ENCODE measurements around the gene SMIM36.
A peak's percentile ranks its signal among the peaks of the same experiment; 100 is the strongest.
"Not testable (repeated sequence)": the region's sequence is repeated elsewhere in the genome, so short reads cannot be mapped to it uniquely, and the experiment has no call there.

The SMIM36 gene

GRCh38 chr17:55495239-55495638 lies 16.0 kb downstream of the SMIM36 start:
- in situ Hi-C loops (cut with HindIII; ENCODE audit: low pct_unique_long_range_greater_than_20kb, low sequenced_read_pairs): no loop called here
- peak in 1 of 2 experiments; percentile 35 for DNase-seq (ENCODE audit: low read depth in 1 of 2, low spot score in 1 of 2)
- TF ChIP-seq JUND (IDR thresholded peaks at IDR 0.05; ENCODE audit: low read depth): 0 out of 2 replicates have a peak, but pooled peaks have one; percentile 28

DNA sequence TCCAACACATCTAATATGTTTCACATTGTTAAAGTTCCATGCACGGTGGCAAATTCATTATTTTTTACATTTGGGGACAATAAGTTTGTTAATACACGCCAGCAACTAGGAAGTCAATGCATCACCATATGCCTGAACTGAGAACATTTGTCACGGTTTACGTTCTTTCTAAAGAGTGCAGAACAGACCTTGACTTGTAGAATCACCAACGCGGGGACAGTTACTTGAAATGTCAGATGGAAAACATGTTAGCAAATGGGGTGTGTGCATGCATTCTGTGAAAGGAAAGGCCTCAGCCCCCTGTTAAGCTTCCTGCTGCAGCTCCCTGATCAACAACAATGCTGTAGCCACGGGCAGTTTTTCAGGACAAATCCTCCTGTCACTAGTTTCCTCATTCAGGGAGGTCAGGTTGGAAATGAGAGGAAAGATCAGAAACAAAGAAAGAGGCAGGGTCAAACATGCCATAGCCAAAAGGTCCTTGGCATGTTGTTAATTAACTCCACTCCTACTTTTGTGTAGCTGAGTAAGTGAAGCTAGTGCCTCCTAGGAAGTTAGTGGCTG lies 18.4 kb downstream of the SMIM36 start:
- DNase-seq (ENCODE audit: low read depth in 1 of 2, low spot score in 1 of 2): no peak
- in situ Hi-C loops (cut with HindIII; ENCODE audit: low pct_unique_long_range_greater_than_20kb, low sequenced_read_pairs): no loop called here
- TF ChIP-seq JUND (IDR thresholded peaks at IDR 0.05; ENCODE audit: low read depth): no peak

DNA sequence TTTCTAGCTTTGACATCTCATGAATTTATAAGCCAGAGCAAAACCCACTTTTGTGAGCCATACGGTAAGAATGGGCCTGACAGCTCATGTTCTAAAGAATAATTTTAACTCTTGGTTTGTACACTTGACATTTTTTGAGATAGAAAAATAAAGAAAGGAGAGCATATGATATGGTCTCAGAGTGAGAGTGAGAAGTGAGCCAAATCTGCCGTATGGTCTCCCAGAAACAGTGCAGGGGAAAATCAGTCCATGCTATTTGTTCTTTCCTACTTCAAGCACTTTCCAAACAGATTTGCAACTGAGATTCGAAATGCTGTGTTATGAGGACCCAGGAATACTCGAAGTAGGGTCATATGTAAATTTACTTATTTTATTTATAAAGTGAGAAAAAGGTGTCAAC lies 20.9 kb downstream of the SMIM36 start:
- no peak for TF ChIP-seq JUND (IDR thresholded peaks at IDR 0.05; ENCODE audit: low read depth)
- DNase-seq (ENCODE audit: low read depth in 1 of 2, low spot score in 1 of 2): no peak
- in situ Hi-C loops (cut with HindIII; ENCODE audit: low pct_unique_long_range_greater_than_20kb, low sequenced_read_pairs): no loop called here

- no peak for TF ChIP-seq JUND (IDR thresholded peaks at IDR 0.05; ENCODE audit: low read depth)
- peak in 1 of 2 experiments; percentile 31 for DNase-seq (ENCODE audit: low read depth in 1 of 2, low spot score in 1 of 2)
- in situ Hi-C loops (cut with HindIII; ENCODE audit: low pct_unique_long_range_greater_than_20kb, low sequenced_read_pairs): no loop called here
Observed at GRCh38 chr17:55487695-55488432, 23.4 kb downstream of the SMIM36 start.

DNA sequence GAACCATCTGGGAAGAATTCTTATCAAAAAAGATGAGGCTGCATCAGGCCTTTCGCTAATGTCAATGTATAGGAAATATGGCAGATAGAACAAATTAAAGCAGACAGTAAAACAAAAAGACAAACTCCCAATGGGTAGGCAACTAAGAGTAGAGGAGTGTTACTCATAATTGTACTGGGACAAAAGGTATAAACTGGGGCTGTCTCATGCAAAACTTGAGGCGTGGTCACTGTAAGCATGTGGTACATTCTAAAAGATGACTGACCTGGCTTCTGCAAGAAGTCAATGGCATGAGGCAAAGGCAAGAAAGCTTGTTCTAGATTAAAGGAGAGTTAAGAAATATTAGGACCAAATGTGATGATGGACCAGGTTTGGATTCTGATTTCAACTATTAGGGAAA lies 26.7 kb downstream of the SMIM36 start:
- in situ Hi-C loops (cut with HindIII; ENCODE audit: low pct_unique_long_range_greater_than_20kb, low sequenced_read_pairs): no loop called here
- no peak for DNase-seq (ENCODE audit: low read depth in 1 of 2, low spot score in 1 of 2)
- no peak for TF ChIP-seq JUND (IDR thresholded peaks at IDR 0.05; ENCODE audit: low read depth)

DNA sequence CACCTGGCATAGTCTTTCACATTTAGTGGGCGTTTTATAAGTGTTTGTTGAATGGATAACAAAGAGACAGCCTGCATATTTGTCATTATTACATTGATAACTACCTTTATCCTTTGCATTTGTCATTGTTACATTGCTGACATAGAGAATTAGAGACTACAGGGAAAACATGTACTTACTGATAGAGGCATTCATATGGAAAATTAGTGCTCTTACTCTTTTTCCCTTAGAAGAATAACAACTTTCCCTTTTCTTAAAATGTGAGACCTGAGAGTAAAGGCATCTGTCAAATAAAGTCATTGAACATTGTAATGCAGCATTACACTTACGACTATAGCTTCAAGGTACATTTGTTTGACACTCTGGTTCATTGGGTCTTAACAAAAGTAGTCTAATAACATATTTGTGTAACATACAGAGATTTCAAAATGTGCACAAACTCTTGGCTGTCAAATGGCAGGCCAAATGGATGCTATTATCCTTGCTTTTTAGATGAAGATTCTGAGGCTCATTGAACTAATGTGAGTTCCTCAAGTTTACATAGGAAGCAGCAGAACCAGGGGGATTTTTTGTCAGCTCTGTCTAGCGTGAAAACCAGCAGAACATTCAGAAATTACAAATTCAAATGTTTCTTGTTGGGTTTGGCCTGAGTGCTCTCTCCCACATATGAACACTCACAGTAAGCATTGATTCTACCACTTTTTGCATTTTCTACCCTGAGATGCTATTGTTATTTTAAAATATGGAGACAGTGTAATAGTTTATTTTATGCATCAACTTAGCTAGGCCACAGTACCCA lies 28.5 kb downstream of the SMIM36 start:
- no peak for TF ChIP-seq JUND (IDR thresholded peaks at IDR 0.05; ENCODE audit: low read depth)
- in situ Hi-C loops (cut with HindIII; ENCODE audit: low pct_unique_long_range_greater_than_20kb, low sequenced_read_pairs): no loop called here
- DNase-seq (ENCODE audit: low read depth in 1 of 2, low spot score in 1 of 2): no peak

GRCh38 chr17:55480631-55481315 lies 30.5 kb downstream of the SMIM36 start:
- DNase-seq (ENCODE audit: low read depth in 1 of 2, low spot score in 1 of 2): no peak
- in situ Hi-C loops (cut with HindIII; ENCODE audit: low pct_unique_long_range_greater_than_20kb, low sequenced_read_pairs): no loop called here
- TF ChIP-seq JUND (IDR thresholded peaks at IDR 0.05; ENCODE audit: low read depth): no peak

DNA sequence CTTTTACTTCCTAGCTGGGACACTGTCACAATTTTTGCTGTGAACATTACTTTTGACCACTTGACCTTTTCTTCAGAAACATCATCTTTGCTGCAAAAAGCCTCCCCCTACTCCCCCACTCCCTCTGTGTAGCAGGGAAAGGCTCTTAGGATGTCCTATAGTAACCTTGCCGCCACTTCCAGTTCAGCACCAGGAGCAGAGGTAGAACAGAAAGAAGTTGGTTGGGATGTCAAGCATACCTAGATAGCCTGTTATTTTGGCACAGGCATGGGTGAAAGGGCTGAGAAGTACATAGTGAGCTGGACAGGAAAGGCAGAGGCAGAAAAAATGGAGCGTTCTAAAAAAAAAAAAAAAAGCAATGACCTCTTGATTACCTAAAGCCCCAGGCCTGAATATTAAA lies 31.3 kb downstream of the SMIM36 start:
- in situ Hi-C loops (cut with HindIII; ENCODE audit: low pct_unique_long_range_greater_than_20kb, low sequenced_read_pairs): no loop called here
- TF ChIP-seq JUND (IDR thresholded peaks at IDR 0.05; ENCODE audit: low read depth): no peak
- no peak for DNase-seq (ENCODE audit: low read depth in 1 of 2, low spot score in 1 of 2)

- peak in 1 of 2 experiments; percentile 27 for DNase-seq (ENCODE audit: low read depth in 1 of 2, low spot score in 1 of 2)
- no peak for TF ChIP-seq JUND (IDR thresholded peaks at IDR 0.05; ENCODE audit: low read depth)
- in situ Hi-C loops (cut with HindIII; ENCODE audit: low pct_unique_long_range_greater_than_20kb, low sequenced_read_pairs): no loop called here
Observed at GRCh38 chr17:55478971-55479370, 32.3 kb downstream of the SMIM36 start.

GRCh38 chr17:55466671-55467070 lies 44.6 kb downstream of the SMIM36 start:
- in situ Hi-C loops (cut with HindIII; ENCODE audit: low pct_unique_long_range_greater_than_20kb, low sequenced_read_pairs): no loop called here
- TF ChIP-seq JUND (IDR thresholded peaks at IDR 0.05; ENCODE audit: low read depth): no peak
- DNase-seq (ENCODE audit: low read depth in 1 of 2, low spot score in 1 of 2): no peak

- in situ Hi-C loops (cut with HindIII; ENCODE audit: low pct_unique_long_range_greater_than_20kb, low sequenced_read_pairs): not testable (repeated sequence)
Observed at GRCh38 chr17:55465771-55466170, 45.5 kb downstream of the SMIM36 start.

DNA sequence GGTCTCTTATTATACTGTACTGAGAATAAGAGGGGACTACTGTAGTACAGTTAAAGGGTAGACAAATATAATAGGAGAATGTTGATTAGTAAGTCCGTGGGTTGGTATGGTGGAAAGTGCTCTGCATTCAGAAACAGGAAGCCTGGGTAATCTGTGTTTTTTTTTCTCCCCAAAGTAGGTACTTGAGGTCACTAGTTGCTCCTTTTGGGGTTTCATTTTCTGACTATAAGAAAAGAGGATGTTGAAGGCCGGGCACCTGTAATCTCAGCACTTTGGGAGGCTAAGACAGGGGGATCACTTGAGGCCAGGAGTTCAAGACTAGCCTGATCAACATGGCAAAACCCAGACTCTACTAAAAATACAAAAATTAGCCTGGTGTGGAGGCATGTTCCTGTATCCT lies 47.7 kb downstream of the SMIM36 start:
- in situ Hi-C loops (cut with HindIII; ENCODE audit: low pct_unique_long_range_greater_than_20kb, low sequenced_read_pairs): no loop called here
- DNase-seq (ENCODE audit: low read depth in 1 of 2, low spot score in 1 of 2): no peak
- no peak for TF ChIP-seq JUND (IDR thresholded peaks at IDR 0.05; ENCODE audit: low read depth)

More at GRCh38 chr17:55465771-55466170, 45.5 kb downstream of the SMIM36 start:
- DNase-seq (ENCODE audit: low read depth in 1 of 2, low spot score in 1 of 2): not testable (repeated sequence)

All from T47D (cell line).